Stimulated activated naive CD8-positive, alpha-beta T cell treated with anti-CD3 and anti-CD28 coated beads, Interleukin-15, amount 100 ng/mL, for 72 hours (primary cell): Measurements from ENCODE around the gene DENND4B.
"Not testable (repeated sequence)": the region's sequence is repeated elsewhere in the genome, so short reads cannot be mapped to it uniquely, and the experiment has no call there.

ENCODE experiments used
- ATAC-seq: fragments of 150-1000 bp; cut with Tn5 transposase; 2 replicates; pipeline ENCODE4 v1.10.0; 2021; ENCODE audit warnings: mild to moderate bottlenecking, moderate library complexity
- DNase-seq, 2 donors: peaks; one replicate each; pipeline ENCODE4 v3.0.0; 2021 to 2022
- H3K27ac Mint-ChIP-seq, 2 donors: one replicate each; pipeline ENCODE4 v1.8.0; 2022; ENCODE audit warnings: mild to moderate bottlenecking in 2 of 2, mixed read lengths in 2 of 2, moderate library complexity in 2 of 2
- H3K27me3 Mint-ChIP-seq: one replicate; pipeline ENCODE4 v1.8.0; 2022; ENCODE audit warnings: mixed read lengths
- H3K4me1 Mint-ChIP-seq: one replicate; pipeline ENCODE4 v1.8.0; 2022; ENCODE audit warnings: mild to moderate bottlenecking, mixed read lengths
- H3K4me3 Mint-ChIP-seq, 2 donors: one replicate each; pipeline ENCODE4 v1.8.0; 2022; ENCODE audit warnings: mild to moderate bottlenecking in 2 of 2, mixed read lengths in 2 of 2, moderate library complexity in 1 of 2
- H3K9me3 Mint-ChIP-seq, 2 donors: one replicate each; pipeline ENCODE4 v1.8.0; 2022; ENCODE audit warnings: mixed read lengths in 2 of 2

Gene DENND4B, protein sequence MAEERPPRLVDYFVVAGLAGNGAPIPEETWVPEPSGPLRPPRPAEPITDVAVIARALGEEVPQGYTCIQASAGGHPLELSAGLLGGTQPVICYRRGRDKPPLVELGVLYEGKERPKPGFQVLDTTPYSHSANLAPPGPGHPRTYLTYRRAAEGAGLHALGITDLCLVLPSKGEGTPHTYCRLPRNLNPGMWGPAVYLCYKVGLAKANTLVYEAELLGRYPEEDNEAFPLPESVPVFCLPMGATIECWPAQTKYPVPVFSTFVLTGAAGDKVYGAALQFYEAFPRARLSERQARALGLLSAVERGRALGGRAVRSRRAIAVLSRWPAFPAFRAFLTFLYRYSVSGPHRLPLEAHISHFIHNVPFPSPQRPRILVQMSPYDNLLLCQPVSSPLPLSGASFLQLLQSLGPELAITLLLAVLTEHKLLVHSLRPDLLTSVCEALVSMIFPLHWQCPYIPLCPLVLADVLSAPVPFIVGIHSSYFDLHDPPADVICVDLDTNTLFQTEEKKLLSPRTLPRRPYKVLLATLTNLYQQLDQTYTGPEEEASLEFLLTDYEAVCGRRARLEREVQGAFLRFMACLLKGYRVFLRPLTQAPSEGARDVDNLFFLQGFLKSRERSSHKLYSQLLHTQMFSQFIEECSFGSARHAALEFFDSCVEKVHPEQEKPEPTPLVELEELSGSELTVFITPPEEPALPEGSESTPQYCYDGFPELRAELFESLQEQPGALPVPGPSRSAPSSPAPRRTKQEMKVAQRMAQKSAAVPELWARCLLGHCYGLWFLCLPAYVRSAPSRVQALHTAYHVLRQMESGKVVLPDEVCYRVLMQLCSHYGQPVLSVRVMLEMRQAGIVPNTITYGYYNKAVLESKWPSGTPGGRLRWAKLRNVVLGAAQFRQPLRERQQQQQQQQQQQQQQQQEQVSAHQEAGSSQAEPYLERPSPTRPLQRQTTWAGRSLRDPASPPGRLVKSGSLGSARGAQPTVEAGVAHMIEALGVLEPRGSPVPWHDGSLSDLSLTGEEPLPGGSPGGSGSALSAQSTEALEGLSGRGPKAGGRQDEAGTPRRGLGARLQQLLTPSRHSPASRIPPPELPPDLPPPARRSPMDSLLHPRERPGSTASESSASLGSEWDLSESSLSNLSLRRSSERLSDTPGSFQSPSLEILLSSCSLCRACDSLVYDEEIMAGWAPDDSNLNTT (N-terminal part only)

GRCh38 chr1:153946622-153947241, at the start of gene DENND4B:
TSS of gene DENND4B (minus strand) at chr1:153946718. CDS start at chr1:153944374, 2,344 bp downstream.
- no peaks in the 10 kb centered on the region for H3K27me3 Mint-ChIP-seq
- H3K4me1 Mint-ChIP-seq, result peaks cover 57% of the 10 kb centered on the region
- peak within 1 kb of the TSS; percentile 89 to 97 for H3K4me3 Mint-ChIP-seq
- DNase-seq (peak; percentile 79 to 80), ATAC-seq (peak; percentile 73)
- peak within 1 kb of the TSS; percentile 97 to 98 for H3K27ac Mint-ChIP-seq
- no peaks in the 10 kb centered on the region for H3K9me3 Mint-ChIP-seq

DNA sequence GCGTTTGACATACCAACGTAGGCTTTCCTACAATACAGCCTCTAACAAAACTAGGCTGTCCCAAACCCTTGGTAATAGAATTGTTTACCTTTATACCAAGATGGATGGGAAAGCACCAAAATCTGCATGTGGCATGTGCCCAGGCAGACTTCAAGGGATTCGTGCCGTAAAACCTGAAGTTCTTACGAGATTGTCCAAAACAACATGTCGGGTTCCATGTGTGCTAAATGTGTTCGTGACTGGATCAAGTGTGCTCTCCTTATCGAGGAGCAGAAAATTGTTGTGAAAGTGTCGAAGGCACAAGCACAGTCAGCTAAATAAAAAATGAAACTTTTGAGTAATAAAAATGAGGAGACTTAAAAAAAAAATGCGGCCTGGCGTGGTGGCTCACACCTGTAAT, 49.1 kb upstream of the DENND4B start:
- H3K27me3 Mint-ChIP-seq, result no peaks in the 10 kb centered on the region
- ATAC-seq (no peak), DNase-seq (no peak)
- peaks cover 27% of the 10 kb centered on the region for H3K4me1 Mint-ChIP-seq
- H3K27ac Mint-ChIP-seq, result no peak overlapping the region
- H3K9me3 Mint-ChIP-seq, result no peaks in the 10 kb centered on the region
- no peak overlapping the region for H3K4me3 Mint-ChIP-seq

DNA sequence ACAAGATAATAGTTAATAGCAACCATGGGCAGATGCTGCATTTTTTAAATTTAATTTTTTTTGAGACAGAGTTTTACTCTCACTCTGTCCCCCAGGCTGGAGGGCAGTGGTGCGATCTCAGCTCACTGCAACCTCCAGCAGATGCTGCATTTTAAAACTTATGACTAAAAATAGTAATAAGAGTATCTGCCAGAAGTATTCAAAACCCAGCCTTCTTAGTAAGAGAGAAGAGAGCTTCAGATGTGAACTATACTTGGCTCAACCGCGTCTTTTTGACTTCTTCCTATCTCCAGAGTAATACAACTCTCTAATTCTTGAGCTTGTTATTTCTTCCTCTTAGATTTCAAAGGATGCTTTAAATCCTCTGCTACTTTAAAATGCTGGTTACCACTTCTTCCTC, 48.7 kb upstream of the DENND4B start:
- no peak overlapping the region for H3K4me3 Mint-ChIP-seq
- no peak for ATAC-seq
- no peaks in the 10 kb centered on the region for H3K27me3 Mint-ChIP-seq
- DNase-seq, result no peak
- peaks cover 31% of the 10 kb centered on the region for H3K4me1 Mint-ChIP-seq
- H3K9me3 Mint-ChIP-seq, result no peaks in the 10 kb centered on the region
- no peak overlapping the region for H3K27ac Mint-ChIP-seq

GRCh38 chr1:153991806-153992205, 45.3 kb upstream of the DENND4B start:
- Mint-ChIP-seq H3K4me3 (peak overlapping the region; percentile 83 to 96), H3K27ac (peak overlapping the region; percentile 99 to 100), H3K4me1 (peaks cover 45% of the 10 kb centered on the region), H3K9me3 (no peaks in the 10 kb centered on the region), H3K27me3 (no peaks in the 10 kb centered on the region)
- ATAC-seq (no peak), DNase-seq (no peak)

DNA sequence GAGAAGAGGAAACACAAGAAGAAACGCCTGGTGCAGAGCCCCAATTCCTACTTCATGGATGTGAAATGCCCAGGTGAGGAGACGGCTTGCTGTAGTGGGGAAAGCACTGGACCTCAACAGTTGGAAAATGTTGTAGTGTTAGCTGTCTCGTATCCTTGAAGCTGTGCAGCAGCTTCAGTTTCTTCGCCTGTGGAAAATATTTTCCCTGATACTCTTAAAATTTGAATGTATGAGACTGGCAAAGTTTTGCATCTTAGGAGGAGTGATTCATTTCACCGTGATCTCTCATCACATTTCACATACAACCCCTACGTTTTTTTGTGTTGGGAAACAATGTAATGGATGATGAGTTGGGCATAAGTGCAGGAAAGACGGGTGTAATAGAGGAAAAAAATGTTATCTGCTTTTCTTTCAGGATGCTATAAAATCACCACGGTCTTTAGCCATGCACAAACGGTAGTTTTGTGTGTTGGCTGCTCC, 44.7 kb upstream of the DENND4B start:
- H3K4me3 Mint-ChIP-seq, result peak overlapping the region; percentile 83 to 96
- DNase-seq (no peak), ATAC-seq (no peak)
- no peaks in the 10 kb centered on the region for H3K27me3 Mint-ChIP-seq
- H3K4me1 Mint-ChIP-seq, result peaks cover 50% of the 10 kb centered on the region
- peak overlapping the region; percentile 99 to 100 for H3K27ac Mint-ChIP-seq
- H3K9me3 Mint-ChIP-seq, result no peaks in the 10 kb centered on the region

- H3K9me3 Mint-ChIP-seq, result no peaks in the 10 kb centered on the region
Observed at GRCh38 chr1:153990468-153991150, 44.1 kb upstream of the DENND4B start, which contains the start of gene RPS27. TSS of gene RPS27 (plus strand) at chr1:153990762. CDS start at chr1:153990797, 35 bp downstream.

GRCh38 chr1:153987621-153988020, 41.1 kb upstream of the DENND4B start:
- ATAC-seq (no peak), DNase-seq (no peak)
- Mint-ChIP-seq H3K9me3 (no peaks in the 10 kb centered on the region), H3K27me3 (no peaks in the 10 kb centered on the region), H3K4me3 (no peak overlapping the region), H3K4me1 (peaks cover 61% of the 10 kb centered on the region), H3K27ac (peak overlapping the region in 1 of 2 donors; percentile 96)

More at GRCh38 chr1:153990468-153991150, 44.1 kb upstream of the DENND4B start, which contains the start of gene RPS27:
- H3K27me3 Mint-ChIP-seq, result no peaks in the 10 kb centered on the region
- peaks cover 55% of the 10 kb centered on the region for H3K4me1 Mint-ChIP-seq
- H3K27ac Mint-ChIP-seq, result peak within 1 kb of the TSS; percentile 99 to 100
- DNase-seq (peak; percentile 86 to 93), ATAC-seq (peak; percentile 90)
- H3K4me3 Mint-ChIP-seq, result peak within 1 kb of the TSS; percentile 83 to 96

- H3K4me1 Mint-ChIP-seq, result peaks cover 46% of the 10 kb centered on the region
Observed at GRCh38 chr1:153985941-153986761, 39.6 kb upstream of the DENND4B start, which contains the start of gene RAB13. TSS of gene RAB13 (minus strand) at chr1:153986339. CDS start at chr1:153986236, 103 bp downstream.

GRCh38 chr1:153985341-153985912, 38.9 kb upstream of the DENND4B start:
- Mint-ChIP-seq H3K9me3 (no peaks in the 10 kb centered on the region), H3K27ac (peak overlapping the region; percentile 94 to 96), H3K27me3 (no peaks in the 10 kb centered on the region), H3K4me3 (peak overlapping the region; percentile 97), H3K4me1 (peaks cover 42% of the 10 kb centered on the region)
- DNase-seq (peak; percentile 60 to 72), ATAC-seq (peak; percentile 82)

More at GRCh38 chr1:153985941-153986761, 39.6 kb upstream of the DENND4B start, which contains the start of gene RAB13:
- peak; percentile 34 to 37 for DNase-seq
- H3K27me3 Mint-ChIP-seq, result no peaks in the 10 kb centered on the region
- H3K27ac Mint-ChIP-seq, result peak within 1 kb of the TSS; percentile 96
- peak; percentile 32 for ATAC-seq
- no peaks in the 10 kb centered on the region for H3K9me3 Mint-ChIP-seq
- peak within 1 kb of the TSS; percentile 97 for H3K4me3 Mint-ChIP-seq

- H3K4me1 Mint-ChIP-seq, result peaks cover 33% of the 10 kb centered on the region
- H3K27me3 Mint-ChIP-seq, result no peaks in the 10 kb centered on the region
- H3K27ac Mint-ChIP-seq, result no peak overlapping the region
- peak overlapping the region; percentile 27 to 49 for H3K4me3 Mint-ChIP-seq
- no peak for ATAC-seq
- no peak for DNase-seq
- H3K9me3 Mint-ChIP-seq, result no peaks in the 10 kb centered on the region
Observed at GRCh38 chr1:153984123-153984894, 37.8 kb upstream of the DENND4B start.

- H3K4me1 Mint-ChIP-seq, result peaks cover 38% of the 10 kb centered on the region
- H3K4me3 Mint-ChIP-seq, DNase-seq, H3K9me3 Mint-ChIP-seq, H3K27me3 Mint-ChIP-seq, ATAC-seq: not testable (repeated sequence)
- H3K27ac Mint-ChIP-seq, result peak overlapping the region in 1 of 2 donors; percentile 42
Observed at GRCh38 chr1:153981735-153982134, 35.2 kb upstream of the DENND4B start.

GRCh38 chr1:153979091-153979490, 32.6 kb upstream of the DENND4B start:
- H3K27me3 Mint-ChIP-seq, H3K27ac Mint-ChIP-seq, DNase-seq, ATAC-seq, H3K9me3 Mint-ChIP-seq: not testable (repeated sequence)
- Mint-ChIP-seq H3K4me1 (peaks cover 37% of the 10 kb centered on the region), H3K4me3 (peak overlapping the region; percentile 97)
